Measurements from ENCODE around the gene EPB41L3. TPM values are rescaled to one million over a fixed set of nuclear protein-coding genes. Genes with fewer than 3 reads are reported as not detected.

EPB41L3 gene
- polyA plus RNA-seq, 3 donors from 2014 or later: 0.61 to 0.63 TPM; not detected in 1

DNA sequence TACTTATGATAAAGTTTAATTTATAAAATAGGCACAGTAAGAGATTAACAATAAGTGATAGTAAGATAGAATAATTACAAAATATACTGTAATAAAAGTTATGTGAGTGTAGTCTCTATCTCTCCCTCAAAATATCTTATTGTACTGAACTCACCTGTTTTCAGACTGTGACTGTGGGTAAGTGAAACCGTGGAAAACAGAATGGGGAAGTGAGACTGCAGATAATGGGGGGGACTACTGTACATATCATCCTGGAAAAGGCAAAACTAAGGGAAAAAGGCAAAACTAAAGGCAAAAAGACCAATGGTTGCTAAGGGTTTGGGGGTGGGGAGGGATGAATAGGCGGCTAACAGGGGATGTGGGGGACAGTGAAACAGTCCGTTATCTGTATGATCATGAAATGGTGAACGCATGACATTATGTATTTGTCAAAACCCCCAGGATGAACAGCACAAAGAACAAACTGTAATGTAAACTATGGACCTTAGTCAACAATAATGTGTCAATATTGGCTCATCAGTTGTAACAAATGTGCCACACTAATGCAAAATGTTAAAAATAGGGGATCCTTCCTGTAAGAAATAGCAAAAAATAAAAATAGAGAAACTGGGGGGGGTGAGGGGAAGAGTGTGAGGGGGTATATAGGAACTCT, 93.8 kb downstream of the EPB41L3 start:
- Mint-ChIP-seq H3K27ac (no peak overlapping the region), H3K27me3 (ENCODE audit: low read depth in 3 of 3) (peaks cover 1 to 8% (median 2%) of the 10 kb centered on the region in 3 donors), H3K4me3 (no peak overlapping the region), H3K36me3 (no peaks in the 10 kb centered on the region), H3K4me1 (no peaks in the 10 kb centered on the region), H3K9me3 (no peaks in the 10 kb centered on the region)
- no peak for DNase-seq

GRCh38 chr18:5447442-5447841, 96.4 kb downstream of the EPB41L3 start:
- Mint-ChIP-seq H3K4me3 (no peak overlapping the region), H3K36me3 (no peaks in the 10 kb centered on the region), H3K27me3 (ENCODE audit: low read depth in 3 of 3) (peaks cover 1 to 8% (median 2%) of the 10 kb centered on the region in 3 donors), H3K4me1 (no peaks in the 10 kb centered on the region), H3K9me3 (no peaks in the 10 kb centered on the region), H3K27ac (no peak overlapping the region)
- DNase-seq: no peak

DNA sequence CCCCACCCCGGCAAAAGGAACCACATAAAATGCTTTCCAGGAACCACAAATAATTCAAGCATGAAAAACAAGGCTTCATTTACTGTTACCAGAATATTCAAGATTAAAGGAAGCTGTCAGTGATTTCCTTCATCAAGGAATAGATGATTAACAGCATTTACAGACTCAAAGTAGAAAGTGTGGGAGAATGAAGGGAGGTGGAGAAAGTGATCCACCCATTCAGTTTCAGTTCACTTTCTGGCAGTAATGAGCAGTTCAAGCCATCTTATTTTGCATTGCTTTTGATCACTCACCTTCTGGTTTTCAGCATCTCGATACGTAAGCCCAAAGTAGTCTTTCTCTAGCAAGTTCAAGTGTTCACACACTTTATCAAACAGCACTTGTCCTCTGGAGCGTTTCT, 99.0 kb downstream of the EPB41L3 start:
- no peak overlapping the region for H3K4me3 Mint-ChIP-seq
- H3K27ac Mint-ChIP-seq: no peak overlapping the region
- H3K36me3 Mint-ChIP-seq: no peaks in the 10 kb centered on the region
- no peaks in the 10 kb centered on the region for H3K9me3 Mint-ChIP-seq
- peaks cover 1 to 3% (median 2%) of the 10 kb centered on the region in 3 donors for H3K27me3 Mint-ChIP-seq (ENCODE audit: low read depth in 3 of 3)
- H3K4me1 Mint-ChIP-seq: no peaks in the 10 kb centered on the region
- DNase-seq: no peak

DNA sequence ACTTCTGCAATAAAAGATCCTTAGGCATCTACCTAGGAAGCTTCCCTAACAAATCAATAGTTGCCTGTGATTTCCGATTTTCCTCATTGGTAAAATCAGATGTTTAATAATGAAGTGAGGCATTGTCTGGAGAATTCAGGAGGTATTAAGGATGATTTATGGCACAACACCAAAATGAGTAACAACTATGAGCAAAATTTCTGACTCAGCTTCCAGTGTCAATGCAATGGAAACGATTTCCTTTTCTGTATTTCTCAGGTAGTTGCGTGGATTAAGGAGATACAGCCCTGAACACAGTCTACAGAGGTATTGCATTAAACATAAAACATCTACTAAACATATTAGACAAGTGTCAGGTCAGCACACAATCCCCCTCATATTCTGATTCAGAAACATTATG, 99.5 kb downstream of the EPB41L3 start:
- Mint-ChIP-seq H3K9me3 (peaks cover 0 to 1% (median 0%) of the 10 kb centered on the region in 6 donors), H3K4me3 (no peak overlapping the region), H3K27ac (no peak overlapping the region), H3K36me3 (no peaks in the 10 kb centered on the region), H3K4me1 (no peaks in the 10 kb centered on the region), H3K27me3 (ENCODE audit: low read depth in 3 of 3) (peaks cover 1 to 3% (median 2%) of the 10 kb centered on the region in 3 donors)
- DNase-seq: no peak

GRCh38 chr18:5439986-5440696, 103.7 kb downstream of the EPB41L3 start:
- no peak for DNase-seq
- H3K4me1 Mint-ChIP-seq: no peaks in the 10 kb centered on the region
- no peaks in the 10 kb centered on the region for H3K36me3 Mint-ChIP-seq
- H3K27me3 Mint-ChIP-seq (ENCODE audit: low read depth in 3 of 3): no peaks in the 10 kb centered on the region
- H3K9me3 Mint-ChIP-seq: peaks cover 0 to 1% (median 0%) of the 10 kb centered on the region in 6 donors
- H3K27ac Mint-ChIP-seq: no peak overlapping the region
- H3K4me3 Mint-ChIP-seq: no peak overlapping the region

DNA sequence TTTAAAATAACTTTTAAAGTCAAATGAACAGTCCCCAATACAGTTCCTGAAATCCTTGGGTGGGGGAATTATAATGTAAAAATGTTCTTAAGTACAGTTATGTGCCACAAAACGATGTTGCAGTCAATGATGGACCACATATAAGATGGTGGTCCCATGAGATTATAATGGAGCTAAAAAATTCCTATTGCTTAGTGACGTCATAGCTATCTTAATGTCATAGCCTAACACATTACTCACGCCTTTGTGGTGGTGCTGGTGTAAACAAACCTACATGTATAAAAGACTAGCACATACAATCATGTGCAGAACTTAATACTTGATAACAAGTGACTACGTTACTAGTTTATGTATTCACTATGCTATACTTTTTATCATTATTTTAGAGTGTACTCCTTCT, 109.4 kb downstream of the EPB41L3 start:
- DNase-seq: no peak
- no peak overlapping the region for H3K4me3 Mint-ChIP-seq
- H3K27ac Mint-ChIP-seq: no peak overlapping the region
- no peaks in the 10 kb centered on the region for H3K9me3 Mint-ChIP-seq
- H3K4me1 Mint-ChIP-seq: no peaks in the 10 kb centered on the region
- H3K27me3 Mint-ChIP-seq (ENCODE audit: low read depth in 3 of 3): peaks cover 0 to under 1% (median 0%) of the 10 kb centered on the region in 3 donors
- H3K36me3 Mint-ChIP-seq: no peaks in the 10 kb centered on the region

GRCh38 chr18:5431836-5432575, 111.8 kb downstream of the EPB41L3 start:
- Mint-ChIP-seq H3K27me3 (ENCODE audit: low read depth in 3 of 3) (peaks cover 0 to 2% (median 0%) of the 10 kb centered on the region in 3 donors), H3K4me3 (no peak overlapping the region), H3K36me3 (no peaks in the 10 kb centered on the region), H3K4me1 (no peaks in the 10 kb centered on the region), H3K9me3 (no peaks in the 10 kb centered on the region), H3K27ac (no peak overlapping the region)
- DNase-seq: no peak

DNA sequence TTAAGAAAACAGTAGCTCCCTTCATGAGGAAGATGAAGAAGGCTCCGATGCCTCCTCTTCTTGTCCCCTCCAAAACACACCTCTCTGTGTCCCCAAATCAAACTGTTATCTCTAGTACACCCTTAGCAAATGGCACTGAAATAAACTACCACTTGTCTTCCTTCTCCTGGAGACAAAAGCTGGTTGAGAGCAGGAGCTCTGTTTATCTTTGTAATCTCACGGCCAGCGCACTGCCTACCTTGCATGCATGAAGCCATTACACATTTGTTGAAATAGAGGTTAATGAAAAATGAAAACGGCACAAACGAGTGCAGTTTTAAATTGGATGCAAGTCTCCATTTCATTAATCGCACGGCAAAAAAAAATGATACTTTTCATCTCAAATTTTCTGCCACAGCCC, 113.7 kb downstream of the EPB41L3 start:
- no peak overlapping the region for H3K4me3 Mint-ChIP-seq
- no peak for DNase-seq

DNA sequence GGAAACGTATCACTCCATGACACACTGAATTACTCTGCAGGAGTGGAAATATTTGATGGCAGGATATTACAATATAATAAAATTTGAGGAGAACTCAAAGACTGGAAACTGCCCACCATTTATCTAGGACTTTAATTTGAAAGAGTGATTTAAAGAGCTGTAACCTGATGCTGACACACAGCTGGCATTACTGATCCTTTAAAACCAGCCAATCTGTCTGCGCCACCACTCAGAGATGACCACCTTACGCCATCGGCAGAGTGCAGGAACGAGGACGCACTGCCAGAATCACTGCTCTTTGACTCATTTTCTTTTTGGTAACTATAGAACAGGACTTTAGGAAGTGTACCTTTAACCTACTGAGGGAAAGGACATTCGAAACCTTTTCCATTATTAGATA, 114.1 kb downstream of the EPB41L3 start:
- Mint-ChIP-seq H3K27ac (no peak overlapping the region), H3K36me3 (no peaks in the 10 kb centered on the region), H3K4me3 (no peak overlapping the region), H3K4me1 (no peaks in the 10 kb centered on the region), H3K9me3 (no peaks in the 10 kb centered on the region), H3K27me3 (ENCODE audit: low read depth in 3 of 3) (peaks cover 2 to 5% (median 2%) of the 10 kb centered on the region in 3 donors)
- no peak for DNase-seq

More for the DNA sequence above, 113.7 kb downstream of the EPB41L3 start:
- Mint-ChIP-seq H3K9me3 (no peaks in the 10 kb centered on the region), H3K4me1 (no peaks in the 10 kb centered on the region), H3K27me3 (ENCODE audit: low read depth in 3 of 3) (peaks cover 2 to 5% (median 2%) of the 10 kb centered on the region in 3 donors), H3K27ac (no peak overlapping the region), H3K36me3 (no peaks in the 10 kb centered on the region)

DNA sequence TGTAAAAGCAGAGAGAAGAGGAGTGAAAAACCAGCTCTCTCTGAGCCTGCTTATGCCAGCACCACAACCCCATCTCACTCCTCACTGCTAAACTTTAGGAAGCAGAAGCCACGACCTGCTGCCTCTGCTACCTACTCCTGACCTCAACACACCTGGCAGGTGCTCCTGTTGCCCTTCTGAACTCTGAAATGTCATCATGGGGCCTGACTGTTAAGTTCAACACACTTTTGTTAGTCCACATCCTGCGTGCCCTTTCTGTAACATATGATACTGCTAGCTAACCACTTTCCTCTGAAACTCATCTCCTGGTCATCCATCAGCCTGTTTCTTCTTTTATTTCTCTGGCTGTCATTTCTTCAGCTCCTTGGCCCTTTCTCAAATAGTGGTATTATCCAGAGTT, 118.1 kb downstream of the EPB41L3 start:
- H3K36me3 Mint-ChIP-seq: no peaks in the 10 kb centered on the region

DNA sequence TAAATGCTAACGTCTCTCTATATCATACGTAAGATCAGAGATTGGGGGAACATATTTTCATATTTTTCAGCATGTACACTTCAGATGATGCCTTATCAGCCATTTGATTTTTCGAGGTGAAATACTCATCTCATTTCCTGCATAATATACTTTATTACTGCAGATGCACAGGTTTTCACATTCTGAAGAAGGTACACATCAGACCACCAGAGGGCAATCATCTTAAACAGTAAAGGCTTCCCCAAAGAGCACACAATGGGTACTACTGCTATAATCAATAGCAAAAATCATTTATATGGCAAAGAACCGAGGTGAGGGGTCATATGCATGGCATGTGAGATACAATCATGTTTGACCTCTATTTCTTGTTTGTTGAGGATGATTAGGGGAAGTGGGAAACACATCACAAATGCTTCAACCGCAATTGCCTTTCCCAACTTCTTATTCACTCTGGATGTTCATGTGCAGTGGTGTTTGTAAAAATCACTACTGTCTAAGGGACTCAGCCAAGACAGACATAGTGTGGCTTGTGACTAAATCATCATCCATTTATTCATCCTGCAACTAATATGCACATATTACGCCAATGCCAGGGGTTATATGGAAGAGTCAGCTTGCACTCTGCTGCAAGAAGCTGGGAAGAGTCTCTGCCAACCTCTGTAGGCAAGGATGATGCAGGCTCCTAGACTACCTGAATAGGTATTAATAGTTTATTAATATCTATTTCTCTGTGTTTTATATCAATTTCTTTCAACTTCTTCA, 118.7 kb downstream of the EPB41L3 start:
- peak in 1 of 3 donors; percentile 3 for DNase-seq
- no peak overlapping the region for H3K27ac Mint-ChIP-seq
- no peaks in the 10 kb centered on the region for H3K4me1 Mint-ChIP-seq
- no peaks in the 10 kb centered on the region for H3K36me3 Mint-ChIP-seq
- no peak overlapping the region for H3K4me3 Mint-ChIP-seq
- peaks cover 2 to 5% (median 4%) of the 10 kb centered on the region in 3 donors for H3K27me3 Mint-ChIP-seq (ENCODE audit: low read depth in 3 of 3)
- H3K9me3 Mint-ChIP-seq: no peaks in the 10 kb centered on the region

More for the DNA sequence above, 118.1 kb downstream of the EPB41L3 start:
- no peak overlapping the region for H3K4me3 Mint-ChIP-seq
- H3K27ac Mint-ChIP-seq: no peak overlapping the region
- peaks cover 2 to 5% (median 4%) of the 10 kb centered on the region in 3 donors for H3K27me3 Mint-ChIP-seq (ENCODE audit: low read depth in 3 of 3)
- no peaks in the 10 kb centered on the region for H3K9me3 Mint-ChIP-seq
- DNase-seq: no peak
- H3K4me1 Mint-ChIP-seq: no peaks in the 10 kb centered on the region

DNA sequence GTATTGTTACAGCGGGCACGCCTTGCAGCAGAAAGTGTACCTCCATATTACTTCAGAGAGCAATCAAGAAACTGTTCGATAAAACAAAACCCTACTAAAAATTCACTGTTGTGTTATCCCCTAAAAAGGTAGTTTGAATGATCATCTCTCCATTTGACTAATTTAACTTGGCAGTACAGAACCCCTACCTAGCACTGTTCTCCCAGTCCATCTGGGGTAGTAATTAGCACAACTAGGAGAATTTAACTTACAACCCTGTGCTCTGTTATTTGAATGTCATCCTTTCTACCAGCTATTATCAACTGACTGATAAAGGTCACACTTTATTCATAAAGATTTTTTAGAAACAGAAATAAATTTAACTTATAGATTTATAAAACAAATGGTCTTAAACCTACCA, 121.2 kb downstream of the EPB41L3 start:
- Mint-ChIP-seq H3K4me1 (no peaks in the 10 kb centered on the region), H3K9me3 (peaks cover 0 to 1% (median 0%) of the 10 kb centered on the region in 6 donors), H3K36me3 (no peaks in the 10 kb centered on the region), H3K27ac (no peak overlapping the region), H3K4me3 (no peak overlapping the region), H3K27me3 (ENCODE audit: low read depth in 3 of 3) (peaks cover 2 to 5% (median 4%) of the 10 kb centered on the region in 3 donors)
- DNase-seq: no peak

DNA sequence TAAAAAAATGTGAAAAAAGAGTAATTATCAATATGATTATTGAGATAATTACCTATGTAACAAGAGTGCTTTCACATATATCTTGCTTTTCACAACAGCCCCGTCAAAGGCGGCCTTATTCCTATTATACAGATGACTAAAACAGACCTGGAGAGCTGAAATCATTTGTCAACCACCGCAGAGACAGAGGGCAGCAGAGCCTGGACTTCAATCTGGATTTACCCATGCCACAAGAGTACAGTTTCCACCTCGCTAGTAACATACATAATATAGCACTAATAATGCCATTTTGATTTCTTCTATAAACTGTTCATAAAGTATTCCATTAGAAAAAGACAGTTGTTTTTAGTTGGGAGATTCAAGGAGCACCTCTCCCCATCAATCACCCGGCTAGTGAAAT, 121.8 kb downstream of the EPB41L3 start:
- H3K4me1 Mint-ChIP-seq: no peaks in the 10 kb centered on the region
- peaks cover 3 to 5% (median 4%) of the 10 kb centered on the region in 3 donors for H3K27me3 Mint-ChIP-seq (ENCODE audit: low read depth in 3 of 3)
- no peaks in the 10 kb centered on the region for H3K36me3 Mint-ChIP-seq
- no peak for DNase-seq
- H3K9me3 Mint-ChIP-seq: peaks cover 0 to 1% (median 0%) of the 10 kb centered on the region in 6 donors
- H3K4me3 Mint-ChIP-seq: no peak overlapping the region
- no peak overlapping the region for H3K27ac Mint-ChIP-seq
